K562 (cell line): Measurements from ENCODE around the gene TXLNB. TPM values are rescaled to one million over a fixed set of nuclear protein-coding genes. Genes with fewer than 3 reads are reported as not detected.

Experiments
- ATAC-seq: fragments of 200-7000 bp; cut with Tn5 transposase; 3 replicates; pipeline ENCODE4 v1.9.1; 2020; ENCODE audit warnings: moderate library complexity
- BruUV-seq: library from RNA; stranded (reverse); fragments of 400-500 nt; replicated peaks from 2 replicates; lab custom pipeline; 2021; lab: Mats Ljungman, UMichigan
- CTCF ChIA-PET: fragments of 300-600 bp; formaldehyde crosslinking; extraction: SDS; loops from one replicate; lab custom pipeline; 2021; ENCODE audit warnings: low intra/inter-chr PET ratio; lab: Yijun Ruan, JAX
- POLR2A ChIA-PET: fragments of 300-600, 350-650 bp; sonication (Branson Sonifier 250); formaldehyde crosslinking; extraction: SDS; loops from one replicate; lab custom pipeline; 2021; ENCODE audit warnings: antibody characterized with exemption, inconsistent platforms; lab: Yijun Ruan, JAX
- DNase-seq, 4 experiments: peaks; one replicate each; pipeline versions ENCODE4 v3.0.0 to v3.0.0-alpha.2; 2011 to 2018; ENCODE audit warnings: low spot score in 3 of 4, mixed read lengths in 3 of 4; ENCODE audit errors: extremely low read depth in 1 of 4
- FAIRE-seq: peaks from 2 replicates; lab custom pipeline; 2011; peaks lifted over from hg19 to GRCh38; lab: Jason Lieb, UNC
- H2AFZ ChIP-seq: 2 replicates; pipeline ENCODE4 v1.6.0; 2011; ENCODE audit warnings: low read depth, low read length, control low read depth, inconsistent platforms
- H3K27ac ChIP-seq: fragments of 200-600 bp; 3 replicates; pipeline ENCODE4 v1.8.0; 2011; ENCODE audit warnings: low read depth, mild to moderate bottlenecking, control low read depth, inconsistent platforms, low read length, moderate library complexity, mixed read lengths; ENCODE audit errors: extremely low read depth
- H3K27me3 ChIP-seq, 2 experiments: fragments of 300-600 bp in 1 of 2; 2 replicates in 1 of 2; 3 replicates in 1 of 2; pipeline versions ENCODE4 v1.6.0 to v1.8.0; 2011; ENCODE audit warnings: inconsistent platforms in 2 of 2, low read length in 2 of 2, mild to moderate bottlenecking in 1 of 2, mixed read lengths in 1 of 2, moderate library complexity in 1 of 2; ENCODE audit not compliant: control insufficient read depth in 2 of 2, insufficient read depth in 2 of 2
- H3K36me3 ChIP-seq: fragments of 300-600 bp; 3 replicates; pipeline ENCODE4 v1.8.0; 2011; ENCODE audit warnings: mild to moderate bottlenecking, low read length, inconsistent platforms; ENCODE audit not compliant: control insufficient read depth, insufficient read depth
- H3K4me1 ChIP-seq, 2 experiments: fragments of 200-600 bp in 1 of 2; replicated peaks in 1 of 2; 2 replicates in 1 of 2; 3 replicates in 1 of 2; pipeline versions ENCODE4 v1.5.1 to v1.8.0; 2011; ENCODE audit warnings: inconsistent platforms in 2 of 2, low read length in 2 of 2, mild to moderate bottlenecking in 1 of 2, mixed read lengths in 1 of 2, moderate library complexity in 1 of 2; ENCODE audit not compliant: control insufficient read depth in 2 of 2, insufficient read depth in 2 of 2
- H3K4me2 ChIP-seq: 2 replicates; pipeline ENCODE4 v1.6.1; 2011; ENCODE audit warnings: low read length, control low read depth, inconsistent platforms, mixed read lengths; ENCODE audit not compliant: insufficient read depth
- H3K4me3 ChIP-seq: fragments of 200-600 bp; sonication (generic), shearing (Covaris generic); 2 replicates; pipeline ENCODE4 v1.5.1; 2016; ENCODE audit warnings: control low read depth, inconsistent platforms
- H3K79me2 ChIP-seq: fragments of 200-600 bp; 3 replicates; pipeline ENCODE4 v1.8.0; 2011; ENCODE audit warnings: low read length, inconsistent platforms; ENCODE audit not compliant: control insufficient read depth, insufficient read depth
- H3K9ac ChIP-seq, 2 experiments: 2 replicates each; pipeline versions ENCODE4 v1.6.0 to v1.6.1; 2011; ENCODE audit warnings: low read depth in 2 of 2, low read length in 2 of 2, control low read depth in 1 of 2, inconsistent platforms in 1 of 2, mild to moderate bottlenecking in 1 of 2, mixed read lengths in 1 of 2; ENCODE audit not compliant: insufficient read depth in 1 of 2
- H3K9me1 ChIP-seq: one replicate; pipeline ENCODE4 v1.6.0; 2011; ENCODE audit warnings: inconsistent platforms, mild to moderate bottlenecking, low read length, moderate library complexity; ENCODE audit not compliant: control insufficient read depth, insufficient read depth
- H3K9me3 ChIP-seq: replicated peaks from 2 replicates; pipeline ENCODE4 v1.5.1; 2011; ENCODE audit warnings: low read depth, low read length, inconsistent platforms; ENCODE audit not compliant: control insufficient read depth, insufficient read depth
- H4K20me1 ChIP-seq: replicated peaks from 2 replicates; pipeline ENCODE4 v1.6.1; 2011; ENCODE audit warnings: low read length, inconsistent platforms, mixed read lengths; ENCODE audit not compliant: control insufficient read depth, insufficient read depth
- ETS1 ChIP-seq: conservative IDR thresholded peaks from 2 replicates; pipeline ENCODE4 v1.6.1; 2011; ENCODE audit warnings: low read depth, mild to moderate bottlenecking, low read length; ENCODE audit not compliant: control insufficient read depth
- HMGXB4 ChIP-seq: sonication (generic); formaldehyde crosslinking; IDR thresholded peaks from 2 replicates; pipeline ENCODE4 v1.8.1; 2023; ENCODE audit warnings: mild to moderate bottlenecking, missing genetic modification reagents
- LCOR ChIP-seq: sonication (generic); formaldehyde crosslinking; IDR thresholded peaks from 2 replicates; pipeline ENCODE4 v1.8.0; 2022; ENCODE audit warnings: mild to moderate bottlenecking, missing genetic modification reagents
- NR2F6 ChIP-seq: fragments of 450-650 bp; formaldehyde crosslinking; IDR thresholded peaks from 2 replicates; pipeline ENCODE4 v1.4.0; 2020; ENCODE audit warnings: mild to moderate bottlenecking
- TCF3 ChIP-seq: sonication (generic); formaldehyde crosslinking; IDR thresholded peaks from 2 replicates; pipeline ENCODE4 v1.4.0; 2020; ENCODE audit warnings: mild to moderate bottlenecking, missing genetic modification reagents
- XRCC5 ChIP-seq: fragments of 200-400 bp; formaldehyde crosslinking; IDR thresholded peaks from 2 replicates; pipeline ENCODE4 v1.6.1; 2017; ENCODE audit warnings: low read depth, mild to moderate bottlenecking, low read length
- ZC3H8 ChIP-seq: fragments of 450-650 bp; IDR thresholded peaks from 2 replicates; pipeline ENCODE4 v1.6.1; 2017
- ZHX1 ChIP-seq: fragments of 150-350 bp; conservative IDR thresholded peaks from 2 replicates; pipeline ENCODE4 v1.6.1; 2014; ENCODE audit warnings: low read length
- ZNF224 ChIP-seq: sonication (generic); formaldehyde crosslinking; IDR thresholded peaks from 2 replicates; pipeline ENCODE4 v1.8.0; 2022; ENCODE audit warnings: mild to moderate bottlenecking, missing genetic modification reagents
- ZNF398 ChIP-seq: fragments of 250-450 bp; sonication (Bioruptor Pico); IDR thresholded peaks from 2 replicates; pipeline ENCODE4 v1.8.0; 2021; ENCODE audit warnings: moderate library complexity, mild to moderate bottlenecking, inconsistent platforms
- WGBS: fragments of 100-300 bp; shearing (Covaris generic); methylation state at CpG from one replicate; pipeline ENCODE4 v1.1.6; 2016; ENCODE audit warnings: low coverage, mixed read lengths; ENCODE audit not compliant: insufficient coverage; ENCODE audit errors: missing lambda C conversion rate; 5-methylcytosine and 5-hydroxymethylcytosine counted together
- in situ Hi-C: fragments of 300-500 bp; cut with MboI; formaldehyde crosslinking; loops from 4 replicates; pipeline ENCODE4 v1.15.0; 2018; ENCODE audit warnings: inconsistent platforms, mixed read lengths
- intact Hi-C: fragments of 100-400 bp; cut with micrococcal nuclease; formaldehyde crosslinking; loops from 2 replicates; pipeline ENCODE4 v1.14.2; 2022
- polyA plus RNA-seq, 8 experiments: library from polyadenylated mRNA; depleted of rRNA in 4 of 8; stranded (reverse) in 5 of 8; unstranded in 3 of 8; fragments of >200 nt; fragmentation: Nextera tagmentation in 2 of 8; fragmentation: Illumina TruSeq in 1 of 8; extraction: Ambion mirVana in 2 of 8; extraction: Trizol in 1 of 8; gene quantifications; 2 replicates each; pipeline versions ENCODE4 v1.2.1 to v1.2.3, GENCODE V29; 2011 to 2014; ENCODE audit warnings: inconsistent platforms in 1 of 8, missing spikeins in 1 of 8
- total RNA-seq, 7 experiments: library from RNA; depleted of rRNA in 6 of 7; stranded (reverse); fragments of >200 nt in 6 of 7; fragmentation: Illumina TruSeq in 2 of 7; extraction: Trizol in 2 of 7; gene quantifications; 2 replicates each; pipeline versions ENCODE4 v1.2.1 to v1.2.3, GENCODE V29; 2011 to 2021; ENCODE audit warnings: low replicate concordance in 1 of 7

TXLNB gene
- total and polyA plus RNA-seq, 9 of the 15 experiments (the other 6 are each of a cell fraction or from before 2014, with no cell fraction given): not detected

- TF ChIP-seq HMGXB4 (CRISPR knock-in tag) (no peak), ETS1 (no peak), ZNF398 (no peak), ZC3H8 (no peak), NR2F6 (CRISPR knock-in tag) (no peak), XRCC5 (no peak), ZHX1 (no peak), ZNF224 (CRISPR knock-in tag) (no peak), TCF3 (CRISPR knock-in tag) (no peak), LCOR (CRISPR knock-in tag) (no peak)
- Histone ChIP-seq H3K79me2 (no peaks in the 10 kb centered on the region), H3K9ac (no peak overlapping the region), H3K9me3 (no peaks in the 10 kb centered on the region), H3K4me2 (no peak overlapping the region), H3K27me3 (peaks cover 0 to 6% of the 10 kb centered on the region in 2 experiments; a peak in 2 of 5 replicates), H3K4me1 (no peaks in the 10 kb centered on the region), H3K4me3 (no peak overlapping the region), H3K36me3 (no peaks in the 10 kb centered on the region), H2AFZ (no peak overlapping the region), H3K9me1 (no peaks in the 10 kb centered on the region), H4K20me1 (no peaks in the 10 kb centered on the region), H3K27ac (no peak overlapping the region)
- 0% methylated on average over 6 of the region's 6 CpGs for WGBS
- ATAC-seq (no peak), FAIRE-seq (no peak), DNase-seq (no peak)
- ChIA-PET CTCF (no interaction called here), POLR2A (interaction anchor here (1.3 kb wide), 1 partner anchor 12 kb away, joined by 3 read pairs; no protein-coding TSS in a partner anchor)
- in situ Hi-C loops (no loop called here), intact Hi-C loops (no loop called here)
- BruUV-seq: no TSS peak
Observed at GRCh38 chr6:139271056-139271455, 20.7 kb downstream of the TXLNB start.
